GM18951 (cell line): ENCODE data around the gene SCD5.

Experiments
- POLR2A ChIP-seq: IDR thresholded peaks from 4 replicates; pipeline ENCODE4 v1.6.1; 2011; ENCODE audit warnings: mild to moderate bottlenecking; ENCODE audit not compliant: insufficient read length, insufficient read depth; ENCODE audit errors: extremely low read depth
- in situ Hi-C: fragments of 300-500 bp; cut with MboI; formaldehyde crosslinking; loops from one replicate; pipeline ENCODE4 v1.12.0; 2022; ENCODE audit warnings: low sequenced_read_pairs, mixed read lengths, inconsistent platforms; ENCODE audit not compliant: unreplicated experiment

Gene SCD5

GRCh38 chr4:82745173-82745842 lies 53.3 kb downstream of the SCD5 start:
- no peak for TF ChIP-seq POLR2A
- in situ Hi-C loops, result no loop called here

- TF ChIP-seq POLR2A, result no peak
- in situ Hi-C loops, result no loop called here
Measured at GRCh38 chr4:82744284-82744968, 54.2 kb downstream of the SCD5 start.

- no peak for TF ChIP-seq POLR2A
- in situ Hi-C loops, result no loop called here
Measured at GRCh38 chr4:82741188-82741587, 57.4 kb downstream of the SCD5 start.

GRCh38 chr4:82739287-82740190 lies 59.1 kb downstream of the SCD5 start:
- in situ Hi-C loops, result no loop called here
- TF ChIP-seq POLR2A, result no peak

GRCh38 chr4:82737354-82737753 lies 61.2 kb downstream of the SCD5 start:
- in situ Hi-C loops, result no loop called here
- no peak for TF ChIP-seq POLR2A

- in situ Hi-C loops, result no loop called here
- TF ChIP-seq POLR2A, result no peak
Measured at GRCh38 chr4:82733636-82734035, 65.0 kb downstream of the SCD5 start.

- TF ChIP-seq POLR2A, result no peak
Measured at GRCh38 chr4:82728301-82728700, 70.3 kb downstream of the SCD5 start.

GRCh38 chr4:82726596-82726995 lies 72.0 kb downstream of the SCD5 start:
- in situ Hi-C loops, result no loop called here
- TF ChIP-seq POLR2A, result no peak

More at GRCh38 chr4:82728301-82728700, 70.3 kb downstream of the SCD5 start:
- in situ Hi-C loops, result no loop called here

GRCh38 chr4:82721819-82722423 lies 76.7 kb downstream of the SCD5 start:
- no peak for TF ChIP-seq POLR2A
- in situ Hi-C loops, result no loop called here

GRCh38 chr4:82718162-82718940 lies 80.2 kb downstream of the SCD5 start:
- TF ChIP-seq POLR2A, result no peak
- in situ Hi-C loops, result no loop called here

- in situ Hi-C loops, result no loop called here
- no peak for TF ChIP-seq POLR2A
Measured at GRCh38 chr4:82715731-82716617, 82.6 kb downstream of the SCD5 start.
